GM21576 (cell line): ENCODE data around the gene TDO2.
"Not testable (repeated sequence)": the region's sequence is repeated elsewhere in the genome, so short reads cannot be mapped to it uniquely, and the experiment has no call there.

ENCODE experiments used
- ATAC-seq: cut with Tn5 transposase; IDR thresholded peaks from one replicate; pipeline ENCODE4 v1.9.1; 2021; ENCODE audit warnings: mild to moderate bottlenecking, moderate library complexity; ENCODE audit not compliant: unreplicated experiment

TDO2 gene

DNA sequence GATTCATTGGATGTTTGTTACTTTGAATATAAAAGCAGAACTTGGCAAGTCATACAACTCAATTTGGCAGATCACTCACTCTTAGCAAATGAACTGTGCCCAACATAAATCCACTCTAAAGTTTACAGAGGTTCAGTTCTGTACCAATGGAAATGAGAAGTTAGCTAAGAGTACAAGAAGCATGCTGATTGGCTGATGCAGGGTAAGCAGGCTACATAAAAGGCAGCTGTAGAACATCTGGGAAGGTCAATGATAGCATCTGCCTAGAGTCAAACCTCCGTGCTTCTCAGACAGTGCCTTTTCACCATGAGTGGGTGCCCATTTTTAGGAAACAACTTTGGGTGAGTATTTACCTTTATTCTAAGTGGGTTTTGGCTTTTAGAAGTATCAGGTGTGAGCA lies at the start of gene TDO2:
TDO2 (plus strand) TSS at position 244 of the 400 bp plus-strand sequence; CDS start at position 307, 63 bp downstream.
- no peak for ATAC-seq

DNA sequence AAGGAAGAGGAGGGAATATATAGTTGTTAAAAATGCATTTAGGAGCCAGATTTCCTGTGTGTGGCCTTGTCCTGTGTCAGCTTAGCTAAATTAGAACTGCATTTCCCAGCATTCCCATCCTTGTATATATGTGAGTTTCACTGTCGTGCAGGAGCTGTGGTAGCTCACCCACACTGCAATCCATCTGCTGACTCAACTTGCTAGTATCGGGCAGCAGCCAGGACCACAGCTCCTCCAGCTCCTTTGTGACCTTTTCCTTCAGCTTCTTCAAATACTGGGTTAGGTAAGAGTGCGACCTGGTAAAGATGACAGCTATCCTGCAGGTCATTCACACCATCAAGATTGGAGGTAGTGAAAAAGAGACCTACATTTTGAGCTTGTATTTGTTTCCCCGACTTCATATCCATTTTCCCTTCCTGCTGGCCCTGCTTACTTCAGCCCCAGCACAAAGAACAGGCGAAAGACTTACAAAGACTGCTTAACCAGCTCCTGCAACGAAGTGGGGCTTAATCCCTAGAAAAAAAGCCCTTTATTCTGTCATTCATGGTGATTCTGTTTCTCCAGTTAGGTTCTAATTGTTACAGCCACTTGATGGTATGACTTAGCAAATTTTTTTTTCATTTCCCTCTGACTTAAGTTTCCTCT lies 48.8 kb upstream of the TDO2 start:
- no peak for ATAC-seq

DNA sequence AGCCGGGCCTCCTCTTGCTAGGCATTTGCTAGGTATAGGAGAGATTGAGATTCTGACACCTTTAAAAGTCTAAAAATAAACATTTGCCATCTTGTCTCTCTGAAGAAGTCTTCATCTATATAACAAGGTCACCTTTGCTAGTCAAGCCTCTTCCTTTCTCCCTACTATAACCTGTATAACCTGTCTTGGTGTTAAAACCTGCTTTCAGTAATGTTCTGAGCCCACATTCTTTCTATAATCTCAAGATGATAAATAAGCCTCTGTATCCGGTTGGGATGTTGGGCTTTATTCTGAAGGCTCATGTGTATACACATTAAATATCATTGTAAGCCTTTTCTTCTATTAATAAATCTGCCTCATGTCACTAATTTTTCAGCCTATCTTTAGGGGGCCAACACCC lies 47.6 kb upstream of the TDO2 start:
- no peak for ATAC-seq

DNA sequence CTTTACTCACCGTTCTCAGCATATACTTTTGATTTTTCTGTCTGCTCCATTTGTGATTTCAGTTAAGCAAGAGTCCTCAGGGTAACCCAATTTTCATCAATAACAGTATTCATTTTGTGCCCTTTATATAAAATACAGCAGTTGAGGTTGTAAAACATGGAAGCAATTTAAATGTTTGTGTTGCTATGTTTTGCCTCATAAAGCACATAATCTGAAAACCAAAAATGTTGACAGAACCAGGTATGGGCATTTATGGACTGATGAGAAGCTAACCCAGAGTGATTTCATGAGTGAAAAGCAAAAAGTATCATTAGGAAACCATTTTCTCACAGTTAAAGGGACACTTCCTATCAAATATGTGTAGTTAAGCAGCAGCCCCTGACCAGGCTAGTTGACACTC lies 37.3 kb upstream of the TDO2 start, which contains the start of gene ASIC5:
ASIC5 (minus strand) TSS at position 101 of the 400 bp plus-strand sequence; CDS start at position 50, 51 bp downstream.
- no peak for ATAC-seq

DNA sequence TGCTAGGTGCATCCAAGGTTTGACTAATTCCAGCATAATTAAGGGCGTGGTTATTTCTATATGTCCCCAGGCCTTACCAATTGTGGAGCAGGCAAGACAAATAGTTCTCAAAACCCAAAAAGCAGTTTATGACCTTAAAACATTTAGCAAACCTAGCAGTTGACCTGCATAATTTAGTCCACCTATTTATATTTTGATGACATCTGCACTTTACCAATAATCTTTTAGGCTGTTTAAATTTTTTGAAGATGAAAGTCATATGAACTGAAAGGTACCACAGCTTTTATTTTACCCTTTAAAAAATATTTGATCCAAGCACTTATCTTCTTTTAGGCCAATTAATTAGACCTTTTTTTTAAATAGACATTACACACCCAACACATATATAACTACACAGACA lies 27.6 kb upstream of the TDO2 start:
- ATAC-seq, result no peak

DNA sequence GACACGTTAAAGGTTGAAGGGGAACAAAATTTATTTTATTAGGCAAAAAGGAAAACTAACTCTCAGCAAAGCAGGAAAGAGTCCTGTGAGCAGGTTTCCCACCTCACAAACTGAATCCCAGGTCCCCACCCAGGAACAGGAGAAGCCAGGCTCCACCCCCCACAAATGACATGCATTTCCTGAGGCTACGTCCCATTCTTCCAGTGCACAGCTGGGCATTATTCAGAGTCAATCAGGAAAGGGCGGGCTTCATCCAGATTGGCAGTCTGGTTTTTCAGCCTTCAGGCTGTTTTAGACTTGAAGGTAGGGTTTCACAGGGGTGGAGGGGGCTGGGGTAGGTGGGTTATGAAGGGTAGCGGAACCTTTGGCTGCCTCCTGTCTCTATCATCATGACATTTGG lies 25.5 kb upstream of the TDO2 start:
- no peak for ATAC-seq

DNA sequence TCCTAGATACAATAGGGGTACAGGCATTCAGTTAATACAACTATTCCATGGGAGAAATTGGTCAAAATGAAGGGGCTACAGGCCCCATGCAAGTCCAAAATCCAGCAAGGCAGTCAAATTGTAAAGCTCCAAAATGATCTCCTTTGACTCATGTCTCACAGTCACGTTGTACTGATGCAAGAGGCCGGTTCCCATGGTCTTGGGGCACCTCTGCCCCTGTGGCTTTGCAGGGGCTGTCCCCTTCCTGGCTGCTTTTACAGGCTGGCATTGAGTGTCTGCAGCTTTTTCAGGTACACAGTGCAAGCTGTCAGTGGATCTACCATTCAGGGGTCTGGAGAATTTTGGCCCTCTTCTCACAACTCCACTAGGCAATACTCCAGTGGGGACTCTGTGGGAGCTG lies 24.9 kb upstream of the TDO2 start:
- no peak for ATAC-seq

DNA sequence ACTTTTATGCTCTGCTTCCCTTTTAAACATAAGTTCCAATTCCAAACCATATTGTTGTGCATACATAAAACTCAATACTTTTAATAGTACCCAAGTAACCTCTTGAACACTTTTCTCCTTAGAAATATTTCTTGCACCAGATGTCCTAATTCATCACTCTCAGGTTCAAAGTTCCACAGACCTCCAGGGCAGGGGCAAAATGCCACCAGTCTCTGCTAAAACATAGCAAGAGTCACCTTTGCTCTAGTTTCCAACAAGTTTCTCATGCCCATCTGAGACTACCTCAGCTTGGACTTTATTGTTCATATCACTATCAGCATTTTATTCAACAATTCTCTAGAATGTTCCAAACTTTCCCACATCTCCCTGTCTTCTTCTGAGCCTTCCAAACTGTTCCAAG lies 23.7 kb upstream of the TDO2 start:
- ATAC-seq, result no peak

DNA sequence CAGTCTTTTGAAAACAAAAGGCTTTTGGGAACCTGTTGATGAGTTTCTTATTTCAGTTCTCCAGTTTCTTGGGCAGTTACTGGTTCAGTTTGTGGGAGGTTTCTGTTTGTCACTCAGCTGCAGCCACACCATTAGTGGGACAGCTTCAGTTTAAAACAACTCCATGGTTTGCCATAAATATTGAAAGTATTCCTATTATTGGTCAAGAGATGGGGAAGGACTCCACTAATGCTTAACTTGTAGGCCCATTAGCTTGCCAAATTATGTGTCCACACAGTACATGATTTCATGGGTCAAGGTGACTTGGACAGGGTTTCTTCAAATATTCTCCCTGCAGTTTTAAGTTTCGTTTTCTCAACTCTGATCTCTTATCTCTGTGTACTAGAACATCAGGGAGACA lies 21.9 kb upstream of the TDO2 start:
- no peak for ATAC-seq

DNA sequence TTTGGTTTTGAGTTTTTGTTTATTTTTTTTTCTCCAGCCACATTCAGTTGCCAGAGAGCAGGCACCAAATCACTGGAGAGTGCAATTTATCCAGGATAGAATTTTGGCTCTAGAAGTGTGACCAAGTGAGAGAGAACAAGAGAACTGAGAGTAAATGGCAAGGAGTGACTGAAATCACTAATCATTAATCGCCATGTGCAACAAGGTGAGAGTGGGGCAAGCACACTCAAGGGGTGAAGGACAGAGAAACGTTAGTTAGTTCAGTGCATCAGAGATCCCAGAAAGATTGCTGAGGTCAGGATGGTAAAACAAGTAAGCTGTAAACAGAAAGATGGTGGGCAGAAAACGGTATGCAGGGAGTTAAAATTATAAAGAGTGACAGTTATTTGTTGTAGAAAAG lies 19.6 kb upstream of the TDO2 start:
- ATAC-seq, result no peak

DNA sequence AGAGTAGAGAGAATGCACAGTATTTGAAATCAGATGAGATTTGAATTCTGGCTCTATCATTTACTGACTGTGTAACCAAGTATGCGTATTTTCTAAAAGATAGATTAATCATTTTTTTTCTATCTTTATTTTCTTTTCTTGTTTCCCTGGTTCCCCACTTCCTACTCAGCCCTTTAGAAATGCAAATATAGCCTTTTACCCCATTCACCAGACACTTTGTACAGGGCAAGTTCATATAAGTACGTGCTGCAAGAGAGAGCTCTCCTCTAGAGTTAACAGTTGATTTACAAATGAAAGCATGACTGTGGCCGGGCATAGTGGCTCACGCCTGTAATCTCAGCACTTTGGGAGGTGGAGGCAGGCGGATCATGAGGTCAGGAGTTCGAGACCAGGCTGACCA lies 17.8 kb upstream of the TDO2 start:
- no peak for ATAC-seq

DNA sequence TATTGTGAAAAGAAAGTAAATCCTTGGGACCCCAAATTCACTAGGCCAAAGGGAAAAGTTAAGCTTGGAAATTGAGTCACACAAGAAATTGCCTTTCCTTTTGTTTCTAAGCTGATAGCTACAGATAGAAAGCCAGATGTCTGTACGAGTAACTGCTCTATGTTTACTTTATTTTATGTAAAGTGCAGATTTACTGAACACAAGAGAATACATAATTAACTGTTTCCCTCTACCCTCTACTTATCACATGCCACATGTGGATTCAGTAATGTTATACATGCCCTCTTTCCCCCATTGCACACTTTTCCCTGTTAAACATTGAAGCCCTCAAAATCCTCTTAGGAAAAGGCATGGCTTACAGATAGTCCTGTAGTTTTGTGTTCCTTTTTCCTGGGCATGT lies 16.5 kb upstream of the TDO2 start:
- no peak for ATAC-seq

DNA sequence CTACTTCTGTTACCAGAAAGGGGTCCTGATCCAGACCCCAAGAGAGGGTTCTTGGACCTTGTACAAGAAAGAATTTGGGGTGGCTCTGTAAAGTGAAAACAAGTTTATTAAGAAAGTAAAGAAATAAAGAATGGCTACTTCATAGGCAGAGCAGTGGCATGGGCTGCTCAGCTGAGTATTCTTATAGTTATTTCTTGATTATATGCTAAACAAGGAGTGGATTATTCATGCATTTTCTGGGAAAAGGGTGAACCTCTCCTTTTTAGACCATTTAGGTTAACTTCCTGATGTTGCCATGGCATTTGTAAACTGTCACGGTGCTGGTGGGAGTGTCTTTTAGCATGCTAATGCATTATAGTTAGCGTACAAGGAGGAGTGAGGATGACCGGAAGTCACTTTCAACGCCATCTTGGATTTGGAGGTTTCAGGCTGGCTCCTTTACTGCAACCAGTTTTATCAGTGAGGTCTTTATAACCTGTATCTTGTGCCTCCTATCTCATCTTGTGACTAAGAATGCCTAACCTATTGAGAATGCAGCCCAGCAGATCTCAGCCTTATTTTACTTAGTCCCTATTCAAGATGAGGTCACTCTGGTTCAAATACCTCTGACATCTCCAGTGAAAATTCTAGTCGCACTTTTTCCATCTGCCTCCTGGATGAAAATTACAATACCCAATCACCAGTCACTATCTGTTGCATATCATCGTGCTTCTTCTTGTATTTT lies 15.5 kb upstream of the TDO2 start:
- ATAC-seq, result no peak

DNA sequence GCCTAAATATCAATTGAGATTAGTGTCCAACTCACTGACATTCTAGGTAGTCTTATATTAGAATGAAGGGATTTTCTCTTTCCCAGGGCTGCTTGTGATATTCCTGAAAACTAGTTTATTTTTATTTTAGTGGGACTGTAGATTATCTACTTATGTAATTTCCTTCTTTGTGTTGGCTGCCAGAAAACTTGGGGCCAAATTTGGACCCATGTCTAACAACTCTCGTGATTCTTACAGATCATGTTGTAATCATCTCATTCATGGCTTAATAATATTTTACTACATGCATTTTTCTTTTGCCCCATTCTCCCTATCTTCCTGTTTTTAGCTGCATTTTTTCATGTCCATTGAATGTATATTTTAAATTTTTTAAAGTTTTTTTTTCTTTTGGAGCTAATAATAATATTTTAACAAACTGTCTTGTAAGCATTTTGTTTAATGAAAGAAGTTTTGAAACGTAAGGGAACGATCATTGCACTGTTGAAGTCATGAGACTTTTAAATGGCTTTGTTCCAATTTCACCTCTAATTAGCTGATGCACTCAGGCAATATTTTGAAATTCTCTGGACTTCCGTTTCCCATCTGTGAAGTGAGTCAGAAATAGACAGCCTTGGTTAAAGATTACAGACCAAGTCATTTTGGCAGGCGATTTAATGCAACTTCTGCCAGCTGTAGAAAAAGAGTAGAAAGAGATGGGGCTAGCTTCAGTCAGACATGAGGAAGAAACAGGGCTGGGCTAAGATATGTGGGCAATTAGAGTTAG lies 14.3 kb upstream of the TDO2 start:
- ATAC-seq, result peak; percentile 78

DNA sequence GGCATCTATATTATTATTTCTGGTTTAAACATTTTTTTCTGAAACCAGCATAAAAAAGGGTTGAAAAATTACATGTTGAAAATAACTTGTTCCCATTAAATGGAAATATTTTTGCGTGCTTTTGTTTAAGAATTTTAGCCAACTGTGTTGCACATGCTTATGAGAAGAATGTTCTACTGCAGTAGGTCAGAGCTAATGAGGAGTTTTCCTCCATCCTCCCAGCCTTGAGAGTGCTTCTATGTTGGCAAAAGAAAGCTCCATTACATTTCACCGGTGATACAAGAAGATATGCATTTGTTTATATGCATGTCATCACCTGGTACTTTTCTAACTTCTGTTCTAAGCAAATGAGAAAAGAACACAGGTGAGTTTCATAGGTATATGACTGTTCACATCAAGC lies 13.6 kb upstream of the TDO2 start:
- no peak for ATAC-seq

DNA sequence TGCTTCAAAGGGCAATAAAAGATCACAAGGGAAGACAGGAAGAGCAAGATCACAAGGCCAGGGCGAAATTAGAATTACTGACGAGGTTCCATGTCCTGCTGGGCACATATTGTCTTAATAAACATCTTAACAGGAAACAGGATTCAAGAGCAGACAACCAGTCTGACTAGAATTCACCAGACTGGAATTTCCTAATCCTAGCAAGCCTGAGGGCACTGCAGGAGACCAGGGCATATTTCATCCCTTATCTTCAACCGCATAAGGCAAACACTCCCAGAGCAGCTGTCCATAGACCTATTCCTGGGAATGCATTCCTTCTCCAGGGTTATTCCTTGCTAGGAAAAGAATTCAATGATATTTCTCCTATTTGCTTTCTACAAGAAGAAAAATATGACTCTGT lies 12.4 kb upstream of the TDO2 start:
- no peak for ATAC-seq

DNA sequence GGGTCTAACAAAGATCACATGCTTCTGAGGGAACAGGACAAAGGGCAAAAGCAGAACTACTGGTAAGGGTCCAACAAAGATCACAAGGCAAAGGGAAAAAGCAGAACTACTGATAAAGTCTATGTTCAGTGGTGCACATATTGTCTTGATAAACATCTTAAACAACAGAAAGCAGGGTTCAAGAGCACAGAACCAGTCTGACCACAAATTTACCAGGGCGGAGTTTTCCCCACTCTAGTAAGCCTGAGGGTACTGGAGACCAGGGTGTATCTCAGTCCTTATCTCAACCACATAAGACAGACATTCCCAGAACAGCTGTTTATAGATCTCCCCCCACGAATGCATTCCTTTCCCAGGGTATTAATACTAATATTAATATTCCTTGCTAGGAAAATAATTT lies 5.1 kb upstream of the TDO2 start:
- not testable (repeated sequence) for ATAC-seq

DNA sequence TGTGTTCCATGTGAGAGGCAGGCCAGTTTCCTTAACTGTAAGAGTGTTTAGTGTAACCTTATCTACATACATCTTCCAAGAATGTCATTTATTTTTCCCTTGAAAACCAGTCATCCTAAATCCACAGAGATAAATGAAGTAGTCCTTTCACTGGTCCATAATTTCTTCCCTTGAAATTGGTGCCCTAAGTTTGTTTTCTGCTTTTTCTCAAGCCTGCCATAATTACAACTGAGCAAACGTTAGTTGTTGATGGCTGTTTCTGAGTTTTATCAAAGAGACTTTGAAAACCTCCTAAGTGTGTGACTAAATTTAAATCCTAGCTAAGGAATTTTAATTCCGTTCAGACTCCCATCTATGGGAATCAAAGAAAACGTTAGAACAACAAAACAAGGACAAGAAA lies 3.6 kb upstream of the TDO2 start:
- ATAC-seq, result no peak

DNA sequence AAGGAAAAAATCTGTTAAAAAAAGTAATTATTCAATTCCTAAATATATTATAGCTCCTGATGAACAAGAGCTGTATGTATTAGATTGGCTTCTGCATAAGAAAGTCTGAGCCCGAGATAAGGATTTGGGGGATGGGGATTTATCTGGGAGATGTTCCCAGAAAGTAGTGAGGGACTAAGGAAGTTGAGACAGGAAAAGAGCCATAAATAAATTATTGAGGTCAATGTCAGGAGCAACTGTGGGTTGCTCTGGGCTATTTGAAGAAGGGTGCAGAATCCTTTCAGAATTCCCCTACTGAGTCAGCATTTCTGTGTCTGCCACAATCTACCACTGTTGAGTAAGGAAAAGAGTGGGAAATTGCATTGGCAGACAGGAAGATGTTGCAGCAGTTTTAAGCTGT lies 3.1 kb upstream of the TDO2 start:
- ATAC-seq, result no peak

DNA sequence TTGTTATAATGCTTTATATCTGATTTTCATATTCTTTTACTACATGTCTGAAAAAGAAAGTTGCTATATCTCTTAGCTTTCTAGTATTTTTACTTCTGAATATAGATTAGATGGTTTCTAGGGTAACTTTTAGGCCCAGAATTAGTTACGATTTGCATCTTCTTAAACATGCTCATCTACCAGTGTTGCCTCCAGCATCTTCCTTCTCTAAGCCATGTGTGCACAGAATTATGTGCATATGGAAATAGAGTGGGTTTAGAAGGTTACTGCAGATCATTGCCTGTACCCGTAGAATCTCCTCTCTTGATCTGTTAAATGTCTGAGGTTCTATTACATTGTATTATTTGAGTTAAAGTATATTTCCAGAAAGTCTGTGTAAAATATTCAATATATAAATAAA lies 2.5 kb upstream of the TDO2 start:
- no peak for ATAC-seq

DNA sequence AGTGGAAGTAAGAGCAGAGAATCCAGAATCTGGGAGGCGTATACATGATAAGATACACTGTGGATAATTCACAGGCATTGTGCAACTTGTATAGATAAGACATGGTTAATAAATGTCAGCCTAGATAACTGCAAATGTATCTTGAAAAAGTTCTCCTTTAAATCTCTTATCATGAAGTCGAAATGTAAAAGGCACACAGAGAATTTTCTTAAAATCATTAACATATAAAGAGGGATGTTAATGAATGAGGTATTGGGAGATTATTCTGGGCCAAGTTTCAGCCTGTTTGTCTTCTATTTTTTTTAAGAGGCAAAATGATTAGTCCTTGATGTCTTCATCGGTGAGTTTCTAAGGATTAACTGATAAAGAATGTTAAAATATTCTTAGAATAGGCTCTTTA lies 835 bp downstream of the TDO2 start:
- no peak for ATAC-seq
